DOHH2 (cell line): ENCODE results near the gene ZFY.

Experiments used
- EZH2phosphoT487 ChIP-seq: fragments of 200-600 bp; sonication (generic); IDR thresholded peaks from 2 replicates; pipeline ENCODE4 v1.6.1; 2017; ENCODE audit warnings: borderline replicate concordance, mild to moderate bottlenecking, antibody characterized with exemption, low read length, moderate library complexity, mixed read lengths
- TF ChIP-seq, protein P1 (sequence below): fragments of 200-600 bp; sonication (generic); IDR thresholded peaks from one replicate; pipeline ENCODE4 v1.5.1; 2014; ENCODE audit warnings: antibody characterized with exemption, mild to moderate bottlenecking, low read depth, low read length; ENCODE audit not compliant: poor library complexity, severe bottlenecking

GRCh38 chrY:2934861-2935715 is at the start of gene ZFY:
- TF ChIP-seq, protein P1, sequence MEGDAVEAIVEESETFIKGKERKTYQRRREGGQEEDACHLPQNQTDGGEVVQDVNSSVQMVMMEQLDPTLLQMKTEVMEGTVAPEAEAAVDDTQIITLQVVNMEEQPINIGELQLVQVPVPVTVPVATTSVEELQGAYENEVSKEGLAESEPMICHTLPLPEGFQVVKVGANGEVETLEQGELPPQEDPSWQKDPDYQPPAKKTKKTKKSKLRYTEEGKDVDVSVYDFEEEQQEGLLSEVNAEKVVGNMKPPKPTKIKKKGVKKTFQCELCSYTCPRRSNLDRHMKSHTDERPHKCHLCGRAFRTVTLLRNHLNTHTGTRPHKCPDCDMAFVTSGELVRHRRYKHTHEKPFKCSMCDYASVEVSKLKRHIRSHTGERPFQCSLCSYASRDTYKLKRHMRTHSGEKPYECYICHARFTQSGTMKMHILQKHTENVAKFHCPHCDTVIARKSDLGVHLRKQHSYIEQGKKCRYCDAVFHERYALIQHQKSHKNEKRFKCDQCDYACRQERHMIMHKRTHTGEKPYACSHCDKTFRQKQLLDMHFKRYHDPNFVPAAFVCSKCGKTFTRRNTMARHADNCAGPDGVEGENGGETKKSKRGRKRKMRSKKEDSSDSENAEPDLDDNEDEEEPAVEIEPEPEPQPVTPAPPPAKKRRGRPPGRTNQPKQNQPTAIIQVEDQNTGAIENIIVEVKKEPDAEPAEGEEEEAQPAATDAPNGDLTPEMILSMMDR: no peak
- TF ChIP-seq EZH2phosphoT487: no peak
